SH-SY5Y (cell line): ENCODE data around the gene ROBO2.

ENCODE experiments used
- GATA2 ChIP-seq: IDR thresholded peaks from 2 replicates; pipeline ENCODE4 v1.6.1; 2011; ENCODE audit warnings: mild to moderate bottlenecking, low read depth, low read length
- GATA3 ChIP-seq: IDR thresholded peaks from 2 replicates; pipeline ENCODE4 v1.6.1; 2011; ENCODE audit warnings: low read depth, mild to moderate bottlenecking, low read length, moderate library complexity

DNA sequence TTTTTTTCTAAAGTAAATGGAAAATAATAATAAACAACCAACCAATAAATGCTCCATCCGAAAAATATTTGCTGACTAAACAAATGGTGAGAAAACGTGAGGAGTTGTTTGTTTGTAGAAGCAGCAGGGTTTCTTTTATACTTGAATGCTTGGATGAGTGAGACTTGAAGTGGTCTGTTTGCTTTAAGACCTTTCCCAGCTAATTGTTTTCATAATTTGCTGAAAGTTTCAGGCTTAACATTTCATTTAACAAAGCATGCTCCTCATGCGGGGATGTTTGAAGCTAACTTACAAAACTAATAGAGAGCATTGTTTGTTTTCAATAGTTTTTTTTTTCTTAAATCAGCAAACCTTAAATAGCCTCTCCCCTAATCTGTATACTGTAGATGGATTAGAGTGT is 484.6 kb downstream of the ROBO2 start:
- TF ChIP-seq GATA3 (no peak), GATA2 (no peak)
